Right renal pelvis (tissue), 4 donors: Measurements from ENCODE around the gene MTMR3. TPM values are rescaled to one million over a fixed set of nuclear protein-coding genes. Genes with fewer than 3 reads are reported as not detected.

Experiments
- DNase-seq, 4 donors: peaks; one replicate each; pipeline ENCODE4 v3.0.0-alpha.2; 2013; ENCODE audit warnings: low read depth in 4 of 4, low spot score in 3 of 4, missing footprints in 1 of 4
- polyA plus RNA-seq, 4 donors: library from polyadenylated mRNA; unstranded; fragments of 120-200 nt; gene quantifications; one replicate each; pipeline ENCODE4 v1.2.1, GENCODE V29; 2013; ENCODE audit not compliant: insufficient read length in 4 of 4

Gene MTMR3
- polyA plus RNA-seq, 4 donors: 30.9 to 41.6 (median 36.2) TPM

DNA sequence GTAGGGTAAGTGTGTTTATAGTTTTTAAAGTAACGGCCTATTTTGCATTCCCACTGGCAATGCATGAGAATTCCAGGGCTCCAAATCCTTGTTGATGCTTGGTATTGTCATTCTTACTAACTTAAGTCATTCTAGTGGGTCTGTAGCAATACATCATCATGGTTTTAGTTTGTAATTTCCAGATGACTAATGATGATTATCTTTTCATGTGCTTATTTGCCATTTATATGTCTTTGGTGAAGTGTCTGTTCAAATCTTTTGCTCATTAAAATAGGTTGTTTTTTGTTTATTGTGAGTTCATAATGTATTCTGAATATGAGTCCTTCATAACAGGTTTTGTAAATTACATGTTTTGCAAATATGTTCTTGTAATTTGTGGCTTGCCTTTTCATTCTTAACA lies 31.2 kb downstream of the MTMR3 start:
- DNase-seq: no peak

- DNase-seq: no peak
Observed at GRCh38 chr22:29914991-29915533, 32.1 kb downstream of the MTMR3 start.

GRCh38 chr22:29916007-29916544 lies 33.1 kb downstream of the MTMR3 start:
- DNase-seq: no peak

- DNase-seq: no peak
Observed at GRCh38 chr22:29917052-29917902, 34.3 kb downstream of the MTMR3 start.

GRCh38 chr22:29925402-29925801 lies 42.4 kb downstream of the MTMR3 start:
- no peak for DNase-seq

DNA sequence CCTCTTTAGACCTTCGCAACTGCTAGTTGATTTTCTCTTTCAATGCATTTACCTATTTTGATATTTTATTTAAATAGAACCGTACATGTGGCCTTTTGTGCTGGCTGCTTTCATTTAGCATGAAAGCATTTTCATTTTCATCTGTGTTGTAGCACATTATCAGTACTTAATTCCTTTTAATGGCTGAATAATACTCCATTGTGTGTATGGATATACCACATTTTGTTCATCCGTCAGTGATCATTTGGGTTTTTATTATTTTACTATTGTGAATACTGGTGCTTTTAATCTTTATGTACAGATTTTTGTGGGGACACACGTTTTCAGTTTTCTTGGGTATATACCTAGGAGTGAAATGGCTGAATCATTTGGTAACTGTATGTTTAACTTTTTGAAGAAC lies 43.1 kb downstream of the MTMR3 start:
- DNase-seq: no peak

GRCh38 chr22:29932136-29932535 lies 49.2 kb downstream of the MTMR3 start:
- DNase-seq: no peak

DNA sequence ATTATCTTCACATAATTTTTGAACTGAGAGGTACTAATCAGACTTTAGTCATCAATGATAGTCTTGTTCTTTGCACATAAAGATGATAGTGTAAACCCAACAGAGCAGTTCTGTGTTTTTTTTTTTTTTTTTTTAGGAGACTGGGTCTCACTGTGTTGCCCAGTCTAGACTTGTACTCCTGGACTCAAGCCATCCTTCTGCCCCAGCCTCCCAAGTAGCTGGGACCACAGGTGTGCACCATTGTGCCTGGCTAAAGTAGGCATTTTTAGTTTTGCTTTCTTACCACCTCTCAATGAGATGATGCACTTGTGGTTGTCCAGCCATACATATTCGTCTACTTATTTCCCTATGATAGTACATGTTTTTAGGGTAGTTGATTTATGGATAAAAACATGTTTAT lies 50.6 kb downstream of the MTMR3 start:
- no peak for DNase-seq

GRCh38 chr22:29934596-29934995 lies 51.6 kb downstream of the MTMR3 start:
- no peak for DNase-seq

DNA sequence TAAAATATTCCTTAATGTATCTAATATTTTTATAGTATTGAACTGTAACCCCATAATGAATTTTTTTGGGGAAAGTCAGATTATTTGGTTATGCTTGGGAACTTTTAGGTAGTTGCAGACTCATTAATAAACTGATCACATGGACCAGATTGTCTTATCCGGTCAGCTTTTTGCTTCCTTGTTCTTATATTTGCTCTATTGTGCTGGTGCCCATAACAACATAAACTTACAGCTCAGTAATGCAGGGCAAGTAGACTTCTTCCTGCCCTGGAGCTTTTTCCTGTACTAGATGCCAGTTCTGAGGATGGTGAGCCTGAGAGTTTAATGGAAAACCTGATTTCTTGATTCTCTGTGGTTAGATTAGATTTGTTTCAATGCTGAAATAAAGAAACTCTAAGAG lies 53.2 kb downstream of the MTMR3 start:
- DNase-seq: no peak

- no peak for DNase-seq
Observed at GRCh38 chr22:29937940-29938693, 55.1 kb downstream of the MTMR3 start.

GRCh38 chr22:29940526-29940925 lies 57.6 kb downstream of the MTMR3 start:
- DNase-seq: no peak

DNA sequence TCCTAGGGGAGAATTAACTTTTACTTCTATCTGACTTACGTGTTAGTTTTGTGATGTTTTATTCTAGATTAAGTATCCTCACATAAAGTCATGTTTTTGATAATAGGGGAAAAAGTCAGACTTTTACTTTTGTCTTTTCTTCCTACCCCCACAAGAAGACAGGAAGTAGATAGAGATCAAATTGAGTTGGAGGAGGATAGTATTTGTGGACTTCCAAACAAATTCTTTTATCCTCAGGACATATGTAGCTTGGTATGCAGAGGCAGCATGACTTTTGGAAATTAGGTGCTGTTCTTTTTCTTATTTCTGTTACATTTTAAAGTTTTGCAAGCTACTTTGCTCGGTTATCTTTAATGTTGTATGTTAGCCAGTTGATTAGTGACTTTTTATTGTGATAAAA lies 61.4 kb downstream of the MTMR3 start:
- DNase-seq: no peak

DNA sequence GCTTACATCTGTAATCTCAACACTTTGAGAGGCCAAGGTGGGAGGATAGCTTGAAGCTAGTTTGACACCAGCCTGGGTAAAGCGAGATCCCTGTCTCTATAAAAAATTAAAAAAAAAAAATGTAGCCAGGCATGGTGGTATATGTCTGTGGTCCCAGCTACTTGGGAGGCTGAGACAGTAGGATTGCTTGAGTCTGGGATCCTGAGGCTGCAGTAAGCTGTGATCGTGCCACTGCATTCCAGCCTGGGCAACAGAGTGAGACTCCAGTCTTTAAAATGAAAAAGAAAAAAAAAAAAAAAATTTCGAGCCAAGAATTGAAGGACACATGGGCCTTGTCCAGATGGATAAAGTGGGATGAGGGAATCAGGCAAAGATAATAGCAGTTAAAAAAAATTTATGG lies 62.5 kb downstream of the MTMR3 start:
- no peak for DNase-seq

DNA sequence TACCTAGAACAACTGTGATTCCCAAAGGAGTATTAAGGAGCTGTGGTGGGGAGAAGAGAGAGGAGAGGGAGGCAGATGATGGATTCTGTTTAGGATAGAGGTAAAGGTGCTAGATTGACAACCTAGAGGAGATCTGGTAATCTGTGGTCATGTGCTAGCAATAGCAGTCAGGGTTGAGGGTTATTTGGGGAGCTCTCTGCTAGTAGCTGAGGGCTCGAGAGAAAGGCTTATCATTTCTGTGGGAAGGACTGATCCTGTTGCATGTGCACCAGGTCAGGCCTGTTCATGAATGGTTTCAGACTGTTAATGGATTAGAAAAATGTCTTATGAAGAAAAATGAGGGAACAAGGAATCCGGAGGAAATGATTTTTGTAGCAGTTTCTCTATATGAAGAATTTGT lies 63.2 kb downstream of the MTMR3 start:
- no peak for DNase-seq

- no peak for DNase-seq
Observed at GRCh38 chr22:29947410-29948384, 64.7 kb downstream of the MTMR3 start.

DNA sequence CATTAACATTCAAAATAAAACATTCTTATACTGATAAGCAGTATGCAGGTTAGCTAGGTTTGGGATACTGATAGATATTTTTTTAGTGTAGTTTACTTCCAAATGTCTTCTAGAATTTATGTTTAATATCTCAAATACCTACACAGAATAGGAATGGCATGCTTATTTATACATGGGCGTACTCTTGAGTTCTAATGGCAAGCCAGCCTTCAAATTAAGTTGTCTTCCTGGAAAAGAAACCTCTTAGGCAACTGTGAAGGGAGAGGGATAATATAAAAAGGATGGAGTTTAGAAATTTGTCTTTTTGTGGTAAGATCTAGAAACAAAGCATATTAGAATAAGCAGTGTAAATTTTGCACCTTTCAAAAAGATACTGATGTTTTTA lies 65.4 kb downstream of the MTMR3 start:
- no peak for DNase-seq

DNA sequence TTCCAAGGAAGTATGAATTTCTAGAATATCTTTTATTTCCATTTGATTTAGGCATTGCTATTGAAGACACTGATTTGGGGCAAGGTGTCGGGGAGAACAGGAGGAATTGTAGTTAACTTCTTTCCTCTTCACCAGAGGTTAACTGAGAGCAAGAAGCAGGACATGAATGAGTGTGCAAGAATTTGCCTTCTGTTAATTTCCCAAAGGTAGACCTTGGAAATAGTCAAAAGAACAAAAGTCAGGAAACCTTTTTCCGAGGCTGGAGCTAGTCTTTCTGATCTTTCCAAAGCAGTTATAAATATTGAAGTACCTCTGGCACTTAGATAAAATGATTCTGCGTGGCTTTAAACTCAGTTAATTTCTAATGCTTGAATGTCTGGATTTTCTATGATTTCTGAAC lies 66.9 kb downstream of the MTMR3 start:
- DNase-seq: no peak

DNA sequence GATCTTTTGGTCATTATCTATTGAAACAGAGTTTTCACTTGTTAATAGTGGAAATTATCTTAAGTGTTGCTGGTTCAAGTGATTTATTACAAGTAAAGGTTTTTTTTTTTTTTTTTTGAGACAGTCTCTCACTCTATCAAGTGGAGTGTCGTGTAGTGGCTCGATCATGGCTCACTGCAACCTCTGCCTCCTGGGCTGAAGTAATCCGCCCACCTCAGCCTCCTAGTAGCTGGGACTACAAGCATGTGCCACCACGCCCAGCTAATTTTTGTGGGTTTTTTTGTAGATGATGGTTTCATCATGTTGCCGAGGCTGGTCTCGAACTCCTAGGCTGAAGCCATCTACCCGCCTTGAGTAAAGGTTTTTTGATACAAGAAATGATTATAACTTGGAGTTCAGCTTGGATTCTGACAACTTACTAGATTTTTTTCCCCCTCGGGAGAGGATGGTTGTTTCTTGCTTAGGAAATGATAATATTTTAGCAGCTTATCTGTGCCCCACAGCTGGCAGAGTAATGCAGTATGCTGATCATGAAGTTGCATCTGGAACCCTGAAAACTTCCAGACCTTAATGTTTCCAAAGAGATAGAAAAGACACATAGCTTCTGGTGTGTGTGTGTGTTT lies 68.9 kb downstream of the MTMR3 start:
- DNase-seq: no peak
